GM12873 (cell line): Measurements from ENCODE around the gene SPAG16.

Experiments
- CTCF ChIP-seq: IDR thresholded peaks from 2 replicates; pipeline ENCODE4 v1.5.1; 2012; ENCODE audit warnings: low read depth, mild to moderate bottlenecking, moderate library complexity, low read length, control low read depth; ENCODE audit not compliant: insufficient read depth; ENCODE audit errors: missing control alignments

The SPAG16 gene

GRCh38 chr2:213787869-213788268 lies 503.6 kb downstream of the SPAG16 start:
- TF ChIP-seq CTCF = no peak

- TF ChIP-seq CTCF = no peak
Observed at GRCh38 chr2:213789940-213790339, 505.7 kb downstream of the SPAG16 start.

- TF ChIP-seq CTCF = no peak
Observed at GRCh38 chr2:213792045-213792444, 507.8 kb downstream of the SPAG16 start.

GRCh38 chr2:213806125-213806726 lies 522.0 kb downstream of the SPAG16 start:
- TF ChIP-seq CTCF = no peak

- no peak for TF ChIP-seq CTCF
Observed at GRCh38 chr2:213816583-213816982, 532.3 kb downstream of the SPAG16 start.

- TF ChIP-seq CTCF = no peak
Observed at GRCh38 chr2:213818436-213818835, 534.2 kb downstream of the SPAG16 start.

GRCh38 chr2:213834331-213834730 lies 550.1 kb downstream of the SPAG16 start:
- no peak for TF ChIP-seq CTCF
